Ectodermal cell (in vitro differentiated cells): ENCODE results near the gene CLASP1.

Experiments
- H3K27ac ChIP-seq: 2 replicates; pipeline ENCODE4 v1.7.0; 2013; ENCODE audit warnings: mild to moderate bottlenecking, low read depth, low read length; ENCODE audit not compliant: insufficient read depth, poor library complexity, severe bottlenecking
- H3K27me3 ChIP-seq: 2 replicates; pipeline ENCODE4 v1.7.0; 2013; ENCODE audit warnings: mild to moderate bottlenecking, low read length; ENCODE audit not compliant: insufficient read depth, control insufficient read depth, poor library complexity, severe bottlenecking
- H3K36me3 ChIP-seq: one replicate; pipeline ENCODE4 v1.7.0; 2013; ENCODE audit warnings: low read length; ENCODE audit not compliant: control insufficient read depth, insufficient read depth
- H3K4me1 ChIP-seq: one replicate; pipeline ENCODE4 v1.7.0; 2013; ENCODE audit warnings: low read length; ENCODE audit not compliant: control insufficient read depth, insufficient read depth
- H3K4me3 ChIP-seq: 2 replicates; pipeline ENCODE4 v1.7.0; 2013; ENCODE audit warnings: low read depth, low read length, control low read depth; ENCODE audit not compliant: insufficient read depth
- H3K9me3 ChIP-seq: 2 replicates; pipeline ENCODE4 v1.7.0; 2013; ENCODE audit warnings: mild to moderate bottlenecking, low read length, moderate library complexity; ENCODE audit not compliant: control insufficient read depth
- WGBS, 2 experiments: methylation state at CpG; one replicate each; pipeline ENCODE4 v1.1.7; 2013; ENCODE audit warnings: missing lambda C conversion rate in 2 of 2; 5-methylcytosine and 5-hydroxymethylcytosine counted together

The CLASP1 gene

GRCh38 chr2:121605820-121606733 is 43.2 kb downstream of the CLASP1 start:
- peaks cover 7% of the 10 kb centered on the region for H3K36me3 ChIP-seq
- no peak overlapping the region for H3K4me3 ChIP-seq
- no peaks in the 10 kb centered on the region for H3K27me3 ChIP-seq
- WGBS, 2 experiments, result 91 to 93% methylated on average over 11 of the region's 11 CpGs
- no peaks in the 10 kb centered on the region for H3K9me3 ChIP-seq
- H3K27ac ChIP-seq, result no peak overlapping the region
- H3K4me1 ChIP-seq, result no peaks in the 10 kb centered on the region

- Histone ChIP-seq H3K27ac (no peak overlapping the region), H3K4me3 (no peak overlapping the region), H3K9me3 (no peaks in the 10 kb centered on the region), H3K4me1 (no peaks in the 10 kb centered on the region), H3K27me3 (no peaks in the 10 kb centered on the region), H3K36me3 (peaks cover 7% of the 10 kb centered on the region)
- WGBS, 2 experiments, result 88 to 100% methylated on average over 1 of the region's 1 CpG
Measured at GRCh38 chr2:121603185-121603584, 46.1 kb downstream of the CLASP1 start.

- no peaks in the 10 kb centered on the region for H3K9me3 ChIP-seq
- H3K27me3 ChIP-seq, result no peaks in the 10 kb centered on the region
- no peaks in the 10 kb centered on the region for H3K4me1 ChIP-seq
- no peak overlapping the region for H3K27ac ChIP-seq
- no peak overlapping the region for H3K4me3 ChIP-seq
- H3K36me3 ChIP-seq, result peaks cover 6% of the 10 kb centered on the region
Measured at GRCh38 chr2:121599963-121600651, 49.2 kb downstream of the CLASP1 start.

GRCh38 chr2:121598087-121598486 is 51.2 kb downstream of the CLASP1 start:
- Histone ChIP-seq H3K9me3 (no peaks in the 10 kb centered on the region), H3K36me3 (no peaks in the 10 kb centered on the region), H3K4me3 (no peak overlapping the region), H3K27me3 (no peaks in the 10 kb centered on the region), H3K4me1 (no peaks in the 10 kb centered on the region), H3K27ac (no peak overlapping the region)
- 95 to 100% methylated on average over 1 of the region's 2 CpGs for WGBS, 2 experiments

- peak overlapping the region; percentile 30 for H3K27ac ChIP-seq
- no peaks in the 10 kb centered on the region for H3K27me3 ChIP-seq
- H3K4me3 ChIP-seq, result no peak overlapping the region
- no peaks in the 10 kb centered on the region for H3K9me3 ChIP-seq
- H3K4me1 ChIP-seq, result no peaks in the 10 kb centered on the region
- H3K36me3 ChIP-seq, result no peaks in the 10 kb centered on the region
- WGBS, 2 experiments, result 85 to 86% methylated on average over 11 of the region's 11 CpGs
Measured at GRCh38 chr2:121596221-121597080, 52.8 kb downstream of the CLASP1 start.

- 89 to 91% methylated on average over 6 of the region's 6 CpGs for WGBS, 2 experiments
- H3K27ac ChIP-seq, result no peak overlapping the region
- H3K27me3 ChIP-seq, result no peaks in the 10 kb centered on the region
- H3K4me1 ChIP-seq, result no peaks in the 10 kb centered on the region
- H3K9me3 ChIP-seq, result no peaks in the 10 kb centered on the region
- no peak overlapping the region for H3K4me3 ChIP-seq
- H3K36me3 ChIP-seq, result no peaks in the 10 kb centered on the region
Measured at GRCh38 chr2:121595012-121595891, 54.0 kb downstream of the CLASP1 start.

- no peaks in the 10 kb centered on the region for H3K4me1 ChIP-seq
- no peaks in the 10 kb centered on the region for H3K27me3 ChIP-seq
- H3K36me3 ChIP-seq, result no peaks in the 10 kb centered on the region
- no peak overlapping the region for H3K4me3 ChIP-seq
- no peaks in the 10 kb centered on the region for H3K9me3 ChIP-seq
- H3K27ac ChIP-seq, result no peak overlapping the region
- 95 to 99% methylated on average over 3 of the region's 3 CpGs for WGBS, 2 experiments
Measured at GRCh38 chr2:121591199-121591598, 58.1 kb downstream of the CLASP1 start.

- WGBS, 2 experiments, result 100% methylated on average over 1 of the region's 1 CpG; no CpG with 5 or more reads in 1 of the 2 experiments
- H3K27me3 ChIP-seq, result no peaks in the 10 kb centered on the region
- H3K36me3 ChIP-seq, result no peaks in the 10 kb centered on the region
- H3K4me3 ChIP-seq, result no peak overlapping the region
- H3K27ac ChIP-seq, result no peak overlapping the region
- H3K9me3 ChIP-seq, result no peaks in the 10 kb centered on the region
- H3K4me1 ChIP-seq, result no peaks in the 10 kb centered on the region
Measured at GRCh38 chr2:121588357-121588756, 60.9 kb downstream of the CLASP1 start.

- Histone ChIP-seq H3K4me3 (no peak overlapping the region), H3K36me3 (no peaks in the 10 kb centered on the region)
- 90 to 96% methylated on average over 4 of the region's 4 CpGs for WGBS, 2 experiments
Measured at GRCh38 chr2:121587131-121587530, 62.1 kb downstream of the CLASP1 start.

More at GRCh38 chr2:121587131-121587530, 62.1 kb downstream of the CLASP1 start:
- Histone ChIP-seq H3K9me3 (no peaks in the 10 kb centered on the region), H3K27ac (no peak overlapping the region), H3K4me1 (no peaks in the 10 kb centered on the region), H3K27me3 (no peaks in the 10 kb centered on the region)
